ENCODE measurements around the gene IGSF9B. TPM values are rescaled to one million over a fixed set of nuclear protein-coding genes. Genes with fewer than 3 reads are reported as not detected.

Gene IGSF9B
- polyA plus RNA-seq, 2 donors, result 0.93 to 5.5 TPM

DNA sequence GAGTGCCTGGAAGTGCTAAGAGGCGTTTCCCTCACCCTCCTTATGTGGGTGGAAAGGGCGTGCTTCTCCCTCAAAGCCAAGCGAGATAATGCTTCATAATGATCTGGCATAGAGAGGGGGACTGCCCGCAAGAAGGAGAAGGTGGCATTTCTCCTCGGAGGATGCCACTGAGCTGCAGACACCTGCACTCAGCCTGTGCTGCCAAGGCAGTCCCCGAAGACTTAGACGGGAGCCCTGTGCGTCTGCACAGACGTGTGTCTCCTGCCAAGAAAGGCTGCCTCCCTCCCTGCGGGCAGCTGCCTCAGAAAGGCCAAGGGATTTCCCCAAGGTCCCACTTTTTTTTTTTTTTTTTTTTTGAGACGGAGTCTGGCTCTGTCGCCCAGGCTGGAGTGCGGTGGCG lies 63.4 kb downstream of the IGSF9B start:
- Histone ChIP-seq H3K4me1 (ENCODE audit: control insufficient read depth in 2 of 2, insufficient read depth in 2 of 2, low read length in 1 of 2) (no peaks in the 10 kb centered on the region), H3K27me3 (ENCODE audit: control insufficient read depth in 1 of 2, insufficient read depth in 2 of 2, low read length in 2 of 2) (no peaks in the 10 kb centered on the region), H3K36me3 (ENCODE audit: control insufficient read depth in 2 of 2, insufficient read depth in 2 of 2, low read length in 1 of 2) (no peaks in the 10 kb centered on the region), H3K4me3 (ENCODE audit: low read depth in 1 of 2, low read length in 2 of 2) (no peak overlapping the region), H3K9me3 (ENCODE audit: control insufficient read depth in 2 of 2, insufficient read depth in 1 of 2, low read depth in 1 of 2, low read length in 1 of 2) (no peaks in the 10 kb centered on the region), H3K27ac (ENCODE audit: low read depth in 2 of 2, low read length in 1 of 2) (no peak overlapping the region)
- 56 to 72% methylated on average over 10 to 14 of the region's 14 CpGs for WGBS, 2 donors

DNA sequence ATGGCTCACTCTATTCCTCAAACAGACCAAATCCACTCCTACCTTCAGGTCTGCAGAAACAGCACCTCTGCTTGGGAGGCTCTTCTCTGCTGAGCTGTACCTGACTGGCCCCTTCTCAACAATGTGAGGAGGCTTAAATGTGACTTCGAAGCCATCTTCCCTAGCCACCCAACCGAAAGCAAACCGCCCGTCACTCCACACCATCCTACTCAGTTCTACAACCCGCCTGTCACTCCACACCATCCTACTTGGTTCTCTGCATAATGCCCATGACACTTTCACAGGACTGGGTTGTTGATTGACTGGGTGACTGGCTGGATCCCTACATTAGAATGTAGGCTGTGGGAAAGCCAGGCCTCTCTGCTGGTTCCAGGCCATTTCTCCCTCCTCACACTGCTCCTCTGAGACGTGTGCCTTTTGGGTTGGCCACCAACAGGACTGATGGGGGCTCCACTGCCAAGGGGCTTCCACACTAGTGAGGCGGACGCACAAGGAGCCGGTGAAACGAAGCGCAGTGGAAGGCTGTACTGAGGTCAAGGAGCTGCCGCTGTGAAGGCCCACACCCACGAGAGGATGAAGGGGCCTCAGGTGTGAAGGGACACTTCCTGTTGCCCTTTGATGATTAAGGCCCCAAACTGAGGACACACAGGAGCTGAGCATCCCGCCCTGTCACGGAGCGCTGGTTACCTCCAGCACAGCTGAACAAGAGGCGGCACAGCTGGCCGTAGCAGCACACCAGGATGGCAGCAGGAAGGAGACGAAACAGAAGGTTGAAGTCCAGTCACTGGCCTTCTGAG lies 64.0 kb downstream of the IGSF9B start:
- Histone ChIP-seq H3K27me3 (ENCODE audit: control insufficient read depth in 1 of 2, insufficient read depth in 2 of 2, low read length in 2 of 2) (no peaks in the 10 kb centered on the region), H3K4me3 (ENCODE audit: low read depth in 1 of 2, low read length in 2 of 2) (no peak overlapping the region), H3K36me3 (ENCODE audit: control insufficient read depth in 2 of 2, insufficient read depth in 2 of 2, low read length in 1 of 2) (no peaks in the 10 kb centered on the region), H3K27ac (ENCODE audit: low read depth in 2 of 2, low read length in 1 of 2) (no peak overlapping the region), H3K9me3 (ENCODE audit: control insufficient read depth in 2 of 2, insufficient read depth in 1 of 2, low read depth in 1 of 2, low read length in 1 of 2) (no peaks in the 10 kb centered on the region), H3K4me1 (ENCODE audit: control insufficient read depth in 2 of 2, insufficient read depth in 2 of 2, low read length in 1 of 2) (no peaks in the 10 kb centered on the region)
- WGBS, 2 donors, result 85 to 87% methylated on average over 19 of the region's 19 CpGs

DNA sequence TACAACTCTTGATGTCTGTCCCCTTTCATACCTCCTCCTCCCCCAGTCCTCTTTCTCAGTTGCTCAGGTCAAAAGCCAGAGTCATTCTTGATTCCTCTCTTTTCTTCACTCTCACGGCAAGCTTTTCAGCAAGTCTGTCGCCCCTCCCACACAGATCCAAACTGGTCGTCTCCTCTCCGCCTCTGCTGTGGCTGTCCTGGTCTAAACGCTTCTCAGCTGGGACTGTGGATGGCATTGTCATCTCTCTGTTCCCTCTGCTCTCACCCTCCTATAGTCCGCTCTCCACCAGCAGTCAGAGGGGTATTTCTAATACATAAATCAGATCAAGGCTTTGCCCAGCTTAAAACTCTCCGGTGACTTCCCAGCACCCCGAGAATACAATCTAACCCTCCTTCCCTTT lies 64.6 kb downstream of the IGSF9B start:
- WGBS, 2 donors, result 72 to 74% methylated on average over 8 of the region's 8 CpGs
- Histone ChIP-seq H3K36me3 (ENCODE audit: control insufficient read depth in 2 of 2, insufficient read depth in 2 of 2, low read length in 1 of 2) (no peaks in the 10 kb centered on the region), H3K4me3 (ENCODE audit: low read depth in 1 of 2, low read length in 2 of 2) (no peak overlapping the region), H3K27ac (ENCODE audit: low read depth in 2 of 2, low read length in 1 of 2) (no peak overlapping the region), H3K27me3 (ENCODE audit: control insufficient read depth in 1 of 2, insufficient read depth in 2 of 2, low read length in 2 of 2) (no peaks in the 10 kb centered on the region), H3K4me1 (ENCODE audit: control insufficient read depth in 2 of 2, insufficient read depth in 2 of 2, low read length in 1 of 2) (no peaks in the 10 kb centered on the region), H3K9me3 (ENCODE audit: control insufficient read depth in 2 of 2, insufficient read depth in 1 of 2, low read depth in 1 of 2, low read length in 1 of 2) (no peaks in the 10 kb centered on the region)

- Histone ChIP-seq H3K27ac (ENCODE audit: low read depth in 2 of 2, low read length in 1 of 2) (no peak overlapping the region), H3K9me3 (ENCODE audit: control insufficient read depth in 2 of 2, insufficient read depth in 1 of 2, low read depth in 1 of 2, low read length in 1 of 2) (no peaks in the 10 kb centered on the region), H3K27me3 (ENCODE audit: control insufficient read depth in 1 of 2, insufficient read depth in 2 of 2, low read length in 2 of 2) (no peaks in the 10 kb centered on the region), H3K36me3 (ENCODE audit: control insufficient read depth in 2 of 2, insufficient read depth in 2 of 2, low read length in 1 of 2) (no peaks in the 10 kb centered on the region), H3K4me3 (ENCODE audit: low read depth in 1 of 2, low read length in 2 of 2) (no peak overlapping the region), H3K4me1 (ENCODE audit: control insufficient read depth in 2 of 2, insufficient read depth in 2 of 2, low read length in 1 of 2) (no peaks in the 10 kb centered on the region)
- WGBS, 2 donors, result 79 to 83% methylated on average over 3 of the region's 3 CpGs
These were observed 66.9 kb downstream of the IGSF9B start for GRCh38 chr11:133889893-133890292.

DNA sequence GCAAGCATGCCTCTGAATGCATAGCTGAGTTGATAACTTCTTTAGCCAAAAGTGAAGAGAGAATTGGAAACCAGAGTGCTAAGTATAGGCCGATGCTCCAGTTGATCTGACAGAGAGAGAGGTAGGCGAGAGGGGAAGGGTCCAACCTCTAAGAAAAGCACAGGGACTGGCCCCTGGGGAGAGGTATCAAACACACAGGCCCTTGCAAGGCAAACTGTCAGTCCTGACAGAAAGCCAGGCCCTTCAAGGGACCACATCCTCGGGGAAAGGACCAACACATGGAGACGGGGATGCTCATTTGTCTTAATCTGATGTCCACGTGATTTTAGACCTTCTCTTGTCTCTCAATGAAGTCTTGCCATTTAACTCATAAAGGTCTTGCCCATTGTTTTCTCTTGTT lies 67.6 kb downstream of the IGSF9B start:
- no peak overlapping the region for H3K4me3 ChIP-seq (ENCODE audit: low read depth in 1 of 2, low read length in 2 of 2)
- no peaks in the 10 kb centered on the region for H3K4me1 ChIP-seq (ENCODE audit: control insufficient read depth in 2 of 2, insufficient read depth in 2 of 2, low read length in 1 of 2)
- 74 to 75% methylated on average over 5 of the region's 5 CpGs for WGBS, 2 donors
- no peaks in the 10 kb centered on the region for H3K36me3 ChIP-seq (ENCODE audit: control insufficient read depth in 2 of 2, insufficient read depth in 2 of 2, low read length in 1 of 2)
- H3K27ac ChIP-seq (ENCODE audit: low read depth in 2 of 2, low read length in 1 of 2), result no peak overlapping the region
- no peaks in the 10 kb centered on the region for H3K27me3 ChIP-seq (ENCODE audit: control insufficient read depth in 1 of 2, insufficient read depth in 2 of 2, low read length in 2 of 2)
- H3K9me3 ChIP-seq (ENCODE audit: control insufficient read depth in 2 of 2, insufficient read depth in 1 of 2, low read depth in 1 of 2, low read length in 1 of 2), result no peaks in the 10 kb centered on the region

GRCh38 chr11:133887692-133888332 lies 69.0 kb downstream of the IGSF9B start:
- Histone ChIP-seq H3K4me3 (ENCODE audit: low read depth in 1 of 2, low read length in 2 of 2) (no peak overlapping the region), H3K4me1 (ENCODE audit: control insufficient read depth in 2 of 2, insufficient read depth in 2 of 2, low read length in 1 of 2) (no peaks in the 10 kb centered on the region), H3K27me3 (ENCODE audit: control insufficient read depth in 1 of 2, insufficient read depth in 2 of 2, low read length in 2 of 2) (no peaks in the 10 kb centered on the region), H3K9me3 (ENCODE audit: control insufficient read depth in 2 of 2, insufficient read depth in 1 of 2, low read depth in 1 of 2, low read length in 1 of 2) (no peaks in the 10 kb centered on the region), H3K27ac (ENCODE audit: low read depth in 2 of 2, low read length in 1 of 2) (no peak overlapping the region), H3K36me3 (ENCODE audit: control insufficient read depth in 2 of 2, insufficient read depth in 2 of 2, low read length in 1 of 2) (no peaks in the 10 kb centered on the region)
- 64% methylated on average over 5 of the region's 5 CpGs for WGBS, 2 donors

- no peak overlapping the region for H3K4me3 ChIP-seq (ENCODE audit: low read depth in 1 of 2, low read length in 2 of 2)
- H3K27ac ChIP-seq (ENCODE audit: low read depth in 2 of 2, low read length in 1 of 2), result no peak overlapping the region
- H3K4me1 ChIP-seq (ENCODE audit: control insufficient read depth in 2 of 2, insufficient read depth in 2 of 2, low read length in 1 of 2), result no peaks in the 10 kb centered on the region
- no peaks in the 10 kb centered on the region for H3K36me3 ChIP-seq (ENCODE audit: control insufficient read depth in 2 of 2, insufficient read depth in 2 of 2, low read length in 1 of 2)
- no peaks in the 10 kb centered on the region for H3K27me3 ChIP-seq (ENCODE audit: control insufficient read depth in 1 of 2, insufficient read depth in 2 of 2, low read length in 2 of 2)
- WGBS, 2 donors, result 79 to 84% methylated on average over 3 of the region's 3 CpGs
- H3K9me3 ChIP-seq (ENCODE audit: control insufficient read depth in 2 of 2, insufficient read depth in 1 of 2, low read depth in 1 of 2, low read length in 1 of 2), result no peaks in the 10 kb centered on the region
These were observed 70.7 kb downstream of the IGSF9B start for GRCh38 chr11:133886029-133886428.

- peaks cover 2 to 3% of the 10 kb centered on the region in 2 donors for H3K9me3 ChIP-seq (ENCODE audit: control insufficient read depth in 2 of 2, insufficient read depth in 1 of 2, low read depth in 1 of 2, low read length in 1 of 2)
- H3K36me3 ChIP-seq (ENCODE audit: control insufficient read depth in 2 of 2, insufficient read depth in 2 of 2, low read length in 1 of 2), result no peaks in the 10 kb centered on the region
- 44 to 76% methylated on average over 1 of the region's 1 CpG for WGBS, 2 donors
- H3K4me3 ChIP-seq (ENCODE audit: low read depth in 1 of 2, low read length in 2 of 2), result no peak overlapping the region
- H3K27ac ChIP-seq (ENCODE audit: low read depth in 2 of 2, low read length in 1 of 2), result no peak overlapping the region
- H3K27me3 ChIP-seq (ENCODE audit: control insufficient read depth in 1 of 2, insufficient read depth in 2 of 2, low read length in 2 of 2), result no peaks in the 10 kb centered on the region
- H3K4me1 ChIP-seq (ENCODE audit: control insufficient read depth in 2 of 2, insufficient read depth in 2 of 2, low read length in 1 of 2), result no peaks in the 10 kb centered on the region
These were observed 84.6 kb downstream of the IGSF9B start for GRCh38 chr11:133872160-133872559.

DNA sequence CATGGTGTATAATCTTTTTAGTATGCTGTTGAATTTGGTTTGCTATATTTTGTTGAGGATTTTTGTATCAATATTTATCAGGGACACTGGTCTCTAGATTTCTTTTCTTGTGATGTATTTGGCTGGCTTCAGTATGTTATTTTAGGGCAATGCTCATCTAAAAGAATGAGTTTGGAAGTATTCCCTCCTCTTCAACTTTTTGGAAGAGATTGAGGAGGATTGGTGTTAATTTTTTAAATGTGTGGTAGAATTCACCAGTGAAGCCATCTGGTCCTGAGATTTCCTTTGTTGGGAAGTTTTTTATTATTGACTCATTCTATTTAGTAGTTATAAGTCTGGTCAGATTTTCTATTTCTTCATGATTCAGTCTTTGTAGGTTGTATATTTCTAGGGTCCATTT lies 89.3 kb downstream of the IGSF9B start:
- H3K27ac ChIP-seq (ENCODE audit: low read depth in 2 of 2, low read length in 1 of 2), result no peak overlapping the region
- peaks cover 0 to 2% of the 10 kb centered on the region in 2 donors for H3K9me3 ChIP-seq (ENCODE audit: control insufficient read depth in 2 of 2, insufficient read depth in 1 of 2, low read depth in 1 of 2, low read length in 1 of 2)
- no peak overlapping the region for H3K4me3 ChIP-seq (ENCODE audit: low read depth in 1 of 2, low read length in 2 of 2)
- H3K27me3 ChIP-seq (ENCODE audit: control insufficient read depth in 1 of 2, insufficient read depth in 2 of 2, low read length in 2 of 2), result no peaks in the 10 kb centered on the region
- H3K36me3 ChIP-seq (ENCODE audit: control insufficient read depth in 2 of 2, insufficient read depth in 2 of 2, low read length in 1 of 2), result no peaks in the 10 kb centered on the region
- no peaks in the 10 kb centered on the region for H3K4me1 ChIP-seq (ENCODE audit: control insufficient read depth in 2 of 2, insufficient read depth in 2 of 2, low read length in 1 of 2)

GRCh38 chr11:133865466-133865865 lies 91.3 kb downstream of the IGSF9B start:
- Histone ChIP-seq H3K36me3 (ENCODE audit: control insufficient read depth in 2 of 2, insufficient read depth in 2 of 2, low read length in 1 of 2) (no peaks in the 10 kb centered on the region), H3K27me3 (ENCODE audit: control insufficient read depth in 1 of 2, insufficient read depth in 2 of 2, low read length in 2 of 2) (no peaks in the 10 kb centered on the region), H3K9me3 (ENCODE audit: control insufficient read depth in 2 of 2, insufficient read depth in 1 of 2, low read depth in 1 of 2, low read length in 1 of 2) (no peaks in the 10 kb centered on the region), H3K4me1 (ENCODE audit: control insufficient read depth in 2 of 2, insufficient read depth in 2 of 2, low read length in 1 of 2) (no peaks in the 10 kb centered on the region), H3K4me3 (ENCODE audit: low read depth in 1 of 2, low read length in 2 of 2) (no peak overlapping the region), H3K27ac (ENCODE audit: low read depth in 2 of 2, low read length in 1 of 2) (no peak overlapping the region)
- 92 to 94% methylated on average over 11 of the region's 11 CpGs for WGBS, 2 donors
